MCF 10A (cell line): ENCODE results near the gene UBE2E1. TPM values are rescaled to one million over a fixed set of nuclear protein-coding genes. Genes with fewer than 3 reads are reported as not detected.
A peak's percentile ranks its signal among the peaks of the same experiment; 100 is the strongest.

ENCODE experiments used
- BruUV-seq: library from RNA; stranded (reverse); fragments of 400-500 nt; replicated peaks from 2 replicates; lab custom pipeline; 2021; lab: Mats Ljungman, UMichigan
- CTCF ChIA-PET: fragments of 300-600 bp; sonication (Branson Sonifier 250); formaldehyde crosslinking; extraction: SDS; loops from one replicate; lab custom pipeline; 2021; ENCODE audit warnings: antibody characterized with exemption, inconsistent platforms; lab: Yijun Ruan, JAX
- POLR2A ChIA-PET: fragments of 300-600, 350-650 bp; sonication (Branson Sonifier 250); formaldehyde crosslinking; extraction: SDS; loops from one replicate; lab custom pipeline; 2020; ENCODE audit warnings: antibody characterized with exemption, inconsistent platforms; lab: Yijun Ruan, JAX
- DNase-seq: peaks from one replicate; pipeline ENCODE4 v3.0.0-alpha.2; 2018; ENCODE audit not compliant: unreplicated experiment
- H3K27ac Mint-ChIP-seq: one replicate; pipeline ENCODE4 v1.8.0; 2022; ENCODE audit warnings: mild to moderate bottlenecking, low read depth, mixed read lengths; ENCODE audit not compliant: unreplicated experiment
- H3K27me3 Mint-ChIP-seq: one replicate; pipeline ENCODE4 v1.8.0; 2022; ENCODE audit warnings: mixed read lengths; ENCODE audit not compliant: insufficient read depth, unreplicated experiment
- H3K36me3 Mint-ChIP-seq: one replicate; pipeline ENCODE4 v1.8.0; 2022; ENCODE audit warnings: mild to moderate bottlenecking, moderate library complexity, mixed read lengths; ENCODE audit not compliant: insufficient read depth, unreplicated experiment
- H3K4me1 Mint-ChIP-seq: one replicate; pipeline ENCODE4 v1.8.0; 2022; ENCODE audit warnings: mixed read lengths; ENCODE audit not compliant: insufficient read depth, unreplicated experiment
- H3K4me3 Mint-ChIP-seq: one replicate; pipeline ENCODE4 v1.8.0; 2022; ENCODE audit warnings: mild to moderate bottlenecking, moderate library complexity, mixed read lengths; ENCODE audit not compliant: unreplicated experiment
- H3K9me3 Mint-ChIP-seq: one replicate; pipeline ENCODE4 v1.8.0; 2022; ENCODE audit warnings: mixed read lengths; ENCODE audit not compliant: unreplicated experiment
- CTCF ChIP-seq: fragments of 200-600 bp; IDR thresholded peaks from one replicate; pipeline ENCODE4 v1.8.0; 2022; ENCODE audit warnings: antibody characterized with exemption, mild to moderate bottlenecking; ENCODE audit not compliant: unreplicated experiment
- intact Hi-C: fragments of 100-400 bp; cut with micrococcal nuclease; formaldehyde crosslinking; loops from 2 replicates; pipeline ENCODE4 v1.14.1; 2022
- total RNA-seq: library from RNA; stranded (reverse); gene quantifications from 2 replicates; pipeline ENCODE4 v1.2.3, GENCODE V29; 2022

UBE2E1 gene
- total RNA-seq, 1 experiment from 2014 or later: 128 TPM

GRCh38 chr3:23805210-23805632, 534 bp upstream of the UBE2E1 start:
- no peak for DNase-seq
- intact Hi-C loops: loop anchor here (10.0 kb wide), 1 partner anchor 840 kb away; no protein-coding TSS in a partner anchor
- no peak for TF ChIP-seq CTCF
- Mint-ChIP-seq H3K4me1 (peaks cover 38% of the 10 kb centered on the region), H3K27ac (peak overlapping the region; percentile 96), H3K9me3 (no peaks in the 10 kb centered on the region), H3K4me3 (peak overlapping the region; percentile 92), H3K36me3 (peaks cover 8% of the 10 kb centered on the region), H3K27me3 (no peaks in the 10 kb centered on the region)
- no TSS peak for BruUV-seq
- POLR2A ChIA-PET: interaction anchor here (1.3 to 2.0 kb wide), 2 partner anchors 64 to 112 kb away, joined by 3 to 6 read pairs; no protein-coding TSS in a partner anchor
- CTCF ChIA-PET: no interaction called here

- intact Hi-C loops: loop anchor here (10.0 kb wide), 1 partner anchor 842 kb away; no protein-coding TSS in a partner anchor
- ChIA-PET CTCF (interaction anchor here (0.6 to 1.1 kb wide), 3 partner anchors 70 to 229 kb away, joined by 3 to 4 read pairs (median 3); no protein-coding TSS in a partner anchor), POLR2A (interaction anchor here (0.6 to 3.8 kb wide), 8 partner anchors 13 to 604 kb away, joined by 3 to 29 read pairs (median 4); partner anchors contain the start of genes NKIRAS1, RPL15 and UBE2E2)
- no peak for TF ChIP-seq CTCF
- peak; percentile 45 for DNase-seq
- Mint-ChIP-seq H3K27ac (peak overlapping the region; percentile 95), H3K36me3 (peaks cover 11% of the 10 kb centered on the region), H3K4me3 (peak overlapping the region; percentile 92), H3K27me3 (no peaks in the 10 kb centered on the region), H3K9me3 (no peaks in the 10 kb centered on the region), H3K4me1 (peaks cover 41% of the 10 kb centered on the region)
- BruUV-seq: no TSS peak
These were observed 1.0 kb downstream of the UBE2E1 start for GRCh38 chr3:23806534-23807423.

GRCh38 chr3:23807424-23808015, 1.8 kb downstream of the UBE2E1 start:
- DNase-seq: no peak
- no peaks in the 10 kb centered on the region for H3K27me3 Mint-ChIP-seq
- peaks cover 12% of the 10 kb centered on the region for H3K36me3 Mint-ChIP-seq
- ChIA-PET POLR2A (interaction anchor here (0.6 to 3.8 kb wide), 11 partner anchors 17 to 605 kb away, joined by 3 to 29 read pairs (median 4); partner anchors contain the start of genes NKIRAS1, RPL15 and UBE2E2), CTCF (interaction anchor here (0.6 to 1.2 kb wide), 7 partner anchors 13 to 230 kb away, joined by 3 to 6 read pairs (median 3); no protein-coding TSS in a partner anchor)
- peaks cover 48% of the 10 kb centered on the region for H3K4me1 Mint-ChIP-seq
- no peaks in the 10 kb centered on the region for H3K9me3 Mint-ChIP-seq
- TF ChIP-seq CTCF: no peak
- H3K4me3 Mint-ChIP-seq: peak overlapping the region; percentile 92
- intact Hi-C loops: loop anchor here (10.0 kb wide), 1 partner anchor 843 kb away; no protein-coding TSS in a partner anchor
- BruUV-seq: TSS peak; percentile 45
- H3K27ac Mint-ChIP-seq: peak overlapping the region; percentile 95
